ENCODE results near the gene UGT3A1. TPM values are rescaled to one million over a fixed set of nuclear protein-coding genes. Genes with fewer than 3 reads are reported as not detected.

UGT3A1 gene
- total RNA-seq, 1 donor from 2014 or later, result not detected

DNA sequence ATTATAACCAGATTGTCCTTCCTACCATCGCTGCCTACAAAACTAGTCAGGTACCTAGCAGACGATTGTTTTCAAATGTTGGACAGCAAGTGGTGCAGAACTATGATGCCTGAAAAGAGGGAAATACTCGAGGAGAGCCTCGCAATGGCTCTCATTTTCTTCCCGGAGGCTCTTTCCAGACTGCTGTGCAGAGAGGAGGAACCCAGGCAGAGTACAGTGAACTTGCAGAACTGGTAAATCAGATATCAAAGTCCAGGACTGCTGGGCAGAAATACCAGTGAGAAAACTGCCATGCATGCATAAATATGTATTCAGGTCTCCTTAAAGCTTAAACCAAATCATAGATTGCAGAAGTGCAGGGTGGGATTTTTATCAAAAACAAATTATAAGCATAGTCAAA is 26.4 kb upstream of the UGT3A1 start:
- Mint-ChIP-seq H3K4me3 (no peak overlapping the region), H3K27ac (no peak overlapping the region), H3K4me1 (no peaks in the 10 kb centered on the region), H3K27me3 (ENCODE audit: low read depth) (no peaks in the 10 kb centered on the region), H3K36me3 (no peaks in the 10 kb centered on the region), H3K9me3 (peaks cover 61% of the 10 kb centered on the region)
- DNase-seq (ENCODE audit: low spot score in 2 of 2, unreplicated experiment in 2 of 2), result no peak
- TF ChIP-seq, protein P1, sequence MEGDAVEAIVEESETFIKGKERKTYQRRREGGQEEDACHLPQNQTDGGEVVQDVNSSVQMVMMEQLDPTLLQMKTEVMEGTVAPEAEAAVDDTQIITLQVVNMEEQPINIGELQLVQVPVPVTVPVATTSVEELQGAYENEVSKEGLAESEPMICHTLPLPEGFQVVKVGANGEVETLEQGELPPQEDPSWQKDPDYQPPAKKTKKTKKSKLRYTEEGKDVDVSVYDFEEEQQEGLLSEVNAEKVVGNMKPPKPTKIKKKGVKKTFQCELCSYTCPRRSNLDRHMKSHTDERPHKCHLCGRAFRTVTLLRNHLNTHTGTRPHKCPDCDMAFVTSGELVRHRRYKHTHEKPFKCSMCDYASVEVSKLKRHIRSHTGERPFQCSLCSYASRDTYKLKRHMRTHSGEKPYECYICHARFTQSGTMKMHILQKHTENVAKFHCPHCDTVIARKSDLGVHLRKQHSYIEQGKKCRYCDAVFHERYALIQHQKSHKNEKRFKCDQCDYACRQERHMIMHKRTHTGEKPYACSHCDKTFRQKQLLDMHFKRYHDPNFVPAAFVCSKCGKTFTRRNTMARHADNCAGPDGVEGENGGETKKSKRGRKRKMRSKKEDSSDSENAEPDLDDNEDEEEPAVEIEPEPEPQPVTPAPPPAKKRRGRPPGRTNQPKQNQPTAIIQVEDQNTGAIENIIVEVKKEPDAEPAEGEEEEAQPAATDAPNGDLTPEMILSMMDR (IDR thresholded peaks at IDR 0.05; ENCODE audit: unreplicated experiment), result no peak

DNA sequence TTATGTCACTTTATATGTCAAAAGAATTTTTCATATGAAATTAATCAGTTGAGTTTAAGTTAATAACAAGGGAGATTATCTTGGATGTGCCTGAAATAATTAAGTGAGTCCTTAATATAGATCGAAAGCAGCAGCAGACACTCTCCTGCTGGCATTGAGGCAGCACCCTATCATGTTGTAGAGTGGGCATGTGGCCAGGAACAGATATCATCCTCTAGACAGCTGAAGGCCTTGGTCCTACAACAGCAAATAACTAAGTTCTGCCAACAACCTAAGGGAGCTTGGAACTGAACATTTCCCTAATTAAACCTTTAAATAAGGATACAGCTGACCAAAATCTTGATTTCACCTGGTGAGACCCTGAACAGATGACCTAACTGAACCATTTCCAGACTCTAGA is 25.8 kb upstream of the UGT3A1 start:
- no peak overlapping the region for H3K27ac Mint-ChIP-seq
- DNase-seq (ENCODE audit: low spot score in 2 of 2, unreplicated experiment in 2 of 2), result no peak
- H3K27me3 Mint-ChIP-seq (ENCODE audit: low read depth), result no peaks in the 10 kb centered on the region
- no peaks in the 10 kb centered on the region for H3K4me1 Mint-ChIP-seq
- H3K9me3 Mint-ChIP-seq, result peaks cover 63% of the 10 kb centered on the region
- no peaks in the 10 kb centered on the region for H3K36me3 Mint-ChIP-seq
- TF ChIP-seq, protein P1 (IDR thresholded peaks at IDR 0.05; ENCODE audit: unreplicated experiment), result no peak
- H3K4me3 Mint-ChIP-seq, result no peak overlapping the region

DNA sequence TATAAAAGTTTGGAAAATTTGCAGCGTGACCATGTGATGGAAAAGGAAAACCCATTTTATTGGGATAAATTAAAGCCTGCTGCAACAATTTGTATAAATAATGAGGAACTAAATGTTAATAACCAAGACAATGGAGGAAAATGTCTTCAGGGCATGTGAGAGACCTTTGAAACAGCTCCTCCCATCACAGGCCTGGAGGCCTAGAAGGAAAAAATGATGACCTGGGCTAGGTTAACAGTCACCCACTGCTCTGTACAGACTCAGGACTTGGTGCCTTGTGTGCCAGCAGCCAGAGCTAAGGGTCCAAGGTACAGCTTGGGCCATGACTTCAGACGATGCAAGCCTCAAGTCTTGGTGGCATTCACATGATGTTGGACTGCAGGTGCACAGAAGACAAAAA is 22.0 kb upstream of the UGT3A1 start:
- Mint-ChIP-seq H3K27me3 (ENCODE audit: low read depth) (no peaks in the 10 kb centered on the region), H3K27ac (no peak overlapping the region), H3K4me1 (no peaks in the 10 kb centered on the region), H3K9me3 (peaks cover 62% of the 10 kb centered on the region), H3K4me3 (no peak overlapping the region), H3K36me3 (no peaks in the 10 kb centered on the region)
- TF ChIP-seq, protein P1 (IDR thresholded peaks at IDR 0.05; ENCODE audit: unreplicated experiment), result no peak
- no peak for DNase-seq (ENCODE audit: low spot score in 2 of 2, unreplicated experiment in 2 of 2)

DNA sequence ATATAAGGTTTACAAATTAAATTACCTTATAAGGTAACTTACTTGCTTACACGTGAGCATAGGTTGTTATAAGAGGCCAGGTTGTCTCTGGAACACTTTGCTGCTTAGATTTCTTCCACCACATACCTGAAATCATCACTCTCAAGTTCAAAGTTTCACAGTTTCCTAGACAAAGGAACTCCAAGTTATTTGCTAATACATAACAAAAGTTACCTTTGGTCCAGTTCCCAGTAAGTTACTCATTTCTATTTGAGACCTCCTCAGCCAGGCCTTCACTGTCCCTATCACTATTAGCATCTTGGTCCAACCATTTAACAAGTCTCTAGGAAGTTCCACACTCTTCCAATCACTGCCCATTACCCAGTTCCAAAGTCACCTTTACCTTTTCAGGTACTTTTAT is 18.5 kb upstream of the UGT3A1 start:
- no peak for DNase-seq (ENCODE audit: low spot score in 2 of 2, unreplicated experiment in 2 of 2)
- H3K27me3 Mint-ChIP-seq (ENCODE audit: low read depth), result no peaks in the 10 kb centered on the region
- peaks cover 49% of the 10 kb centered on the region for H3K9me3 Mint-ChIP-seq
- H3K4me1 Mint-ChIP-seq, result no peaks in the 10 kb centered on the region
- H3K36me3 Mint-ChIP-seq, result no peaks in the 10 kb centered on the region
- H3K4me3 Mint-ChIP-seq, result no peak overlapping the region
- TF ChIP-seq, protein P1 (IDR thresholded peaks at IDR 0.05; ENCODE audit: unreplicated experiment), result no peak
- no peak overlapping the region for H3K27ac Mint-ChIP-seq

DNA sequence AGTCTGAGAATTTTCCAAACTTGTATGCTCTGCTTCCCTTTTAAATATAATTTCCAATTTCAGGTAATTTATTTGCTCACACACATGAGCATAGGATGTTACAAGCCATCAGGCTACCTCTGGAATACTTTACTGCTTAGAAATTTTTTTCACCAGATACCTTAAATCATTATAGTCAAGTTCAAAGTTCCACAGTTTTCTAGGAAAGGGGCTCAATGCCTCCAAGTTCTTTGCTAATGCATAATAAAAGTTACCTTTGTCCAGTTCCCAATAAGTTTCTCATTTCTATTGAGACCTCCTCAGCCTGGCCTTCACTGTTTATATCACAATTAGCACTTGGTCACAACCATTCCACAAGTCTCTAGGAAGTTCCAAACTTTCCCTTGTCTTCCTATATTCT is 16.2 kb upstream of the UGT3A1 start:
- DNase-seq (ENCODE audit: low spot score in 2 of 2, unreplicated experiment in 2 of 2), result no peak
- TF ChIP-seq, protein P1 (IDR thresholded peaks at IDR 0.05; ENCODE audit: unreplicated experiment), result no peak
- peaks cover 5% of the 10 kb centered on the region for H3K27me3 Mint-ChIP-seq (ENCODE audit: low read depth)
- no peak overlapping the region for H3K4me3 Mint-ChIP-seq
- no peaks in the 10 kb centered on the region for H3K36me3 Mint-ChIP-seq
- H3K4me1 Mint-ChIP-seq, result no peaks in the 10 kb centered on the region
- H3K27ac Mint-ChIP-seq, result no peak overlapping the region
- peaks cover 33% of the 10 kb centered on the region for H3K9me3 Mint-ChIP-seq

DNA sequence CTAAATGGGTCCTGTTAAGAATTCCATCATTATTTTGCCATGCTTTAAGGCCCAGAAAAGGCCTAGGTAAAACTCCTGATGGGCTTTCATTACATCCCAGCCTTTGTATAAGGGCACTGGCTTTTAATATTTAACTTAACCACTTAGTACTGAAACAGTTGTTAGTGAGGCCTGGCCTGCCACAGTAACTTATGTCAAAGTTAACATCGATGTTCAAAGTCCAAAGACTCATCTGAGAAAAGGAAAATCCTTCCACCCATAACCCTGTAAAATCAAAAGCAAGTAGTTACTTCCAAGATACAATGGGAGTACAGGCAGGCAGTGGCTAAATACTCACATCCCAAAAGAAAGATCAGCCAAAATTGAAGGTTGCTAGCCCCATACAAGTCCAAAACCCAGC is 15.0 kb upstream of the UGT3A1 start:
- no peak for DNase-seq (ENCODE audit: low spot score in 2 of 2, unreplicated experiment in 2 of 2)
- H3K9me3 Mint-ChIP-seq, result peaks cover 25% of the 10 kb centered on the region
- no peak overlapping the region for H3K4me3 Mint-ChIP-seq
- H3K36me3 Mint-ChIP-seq, result no peaks in the 10 kb centered on the region
- TF ChIP-seq, protein P1 (IDR thresholded peaks at IDR 0.05; ENCODE audit: unreplicated experiment), result no peak
- no peak overlapping the region for H3K27ac Mint-ChIP-seq
- peaks cover 5% of the 10 kb centered on the region for H3K27me3 Mint-ChIP-seq (ENCODE audit: low read depth)
- no peaks in the 10 kb centered on the region for H3K4me1 Mint-ChIP-seq
